Keratinocyte (primary cell): ENCODE measurements around the gene VRTN. TPM values are rescaled to one million over a fixed set of nuclear protein-coding genes. Genes with fewer than 3 reads are reported as not detected.

Experiments used
- DNase-seq: peaks from one replicate; pipeline ENCODE4 v3.0.0-alpha.2; 2011; ENCODE audit warnings: low read depth, missing footprints, low spot score
- FAIRE-seq: peaks from 2 replicates; lab custom pipeline; 2011; peaks lifted over from hg19 to GRCh38; lab: Jason Lieb, UNC
- H2AFZ ChIP-seq: 2 replicates; pipeline ENCODE4 v1.6.0; 2012; ENCODE audit warnings: low read length, control low read depth, inconsistent platforms; ENCODE audit not compliant: control insufficient read depth
- H3K27ac ChIP-seq: 2 replicates; pipeline ENCODE4 v1.5.1; 2011; ENCODE audit warnings: low read length; ENCODE audit not compliant: control insufficient read depth, insufficient read depth
- H3K27me3 ChIP-seq: 3 replicates; pipeline ENCODE4 v1.6.0; 2011; ENCODE audit warnings: low read length; ENCODE audit not compliant: control insufficient read depth, insufficient read depth; ENCODE audit errors: extremely low read depth
- H3K36me3 ChIP-seq, 2 experiments: 2 replicates in 1 of 2; 3 replicates in 1 of 2; pipeline ENCODE4 v1.5.1; 2011; ENCODE audit warnings: low read length in 2 of 2, mild to moderate bottlenecking in 1 of 2; ENCODE audit not compliant: control insufficient read depth in 2 of 2, insufficient read depth in 2 of 2; ENCODE audit errors: extremely low read depth in 1 of 2
- H3K4me1 ChIP-seq: 3 replicates; pipeline ENCODE4 v1.5.1; 2011; ENCODE audit warnings: low read length; ENCODE audit not compliant: control insufficient read depth, insufficient read depth; ENCODE audit errors: extremely low read depth
- H3K4me2 ChIP-seq: 3 replicates; pipeline ENCODE4 v1.6.0; 2011; ENCODE audit warnings: low read depth, low read length; ENCODE audit not compliant: control insufficient read depth, insufficient read depth; ENCODE audit errors: extremely low read depth
- H3K4me3 ChIP-seq, 3 experiments: fragments of 200-600 bp in 1 of 3; sonication (generic) in 1 of 3; 2 replicates in 2 of 3; 3 replicates in 1 of 3; pipeline ENCODE4 v1.5.1; 2011 to 2016; ENCODE audit warnings: low read length in 3 of 3, mild to moderate bottlenecking in 3 of 3, control low read depth in 2 of 3, inconsistent platforms in 1 of 3, low read depth in 1 of 3, mixed read lengths in 1 of 3, mixed run types in 1 of 3, moderate library complexity in 1 of 3; ENCODE audit not compliant: control insufficient read depth in 2 of 3, insufficient read depth in 2 of 3; ENCODE audit errors: extremely low read depth in 1 of 3
- H3K79me2 ChIP-seq: 2 replicates; pipeline ENCODE4 v1.6.0; 2012; ENCODE audit warnings: low read length; ENCODE audit not compliant: control insufficient read depth, insufficient read depth
- H3K9ac ChIP-seq: 3 replicates; pipeline ENCODE4 v1.6.0; 2011; ENCODE audit warnings: low read length; ENCODE audit not compliant: control insufficient read depth, insufficient read depth; ENCODE audit errors: extremely low read depth
- H3K9me1 ChIP-seq: 3 replicates; pipeline ENCODE4 v1.6.0; 2011; ENCODE audit warnings: low read length; ENCODE audit not compliant: control insufficient read depth, insufficient read depth; ENCODE audit errors: extremely low read depth
- H3K9me3 ChIP-seq: 2 replicates; pipeline ENCODE4 v1.5.1; 2012; ENCODE audit warnings: low read depth, low read length; ENCODE audit not compliant: control insufficient read depth
- H4K20me1 ChIP-seq: 3 replicates; pipeline ENCODE4 v1.6.0; 2011; ENCODE audit warnings: low read length; ENCODE audit not compliant: control insufficient read depth, insufficient read depth; ENCODE audit errors: extremely low read depth
- CTCF ChIP-seq, 3 experiments: IDR thresholded peaks in 1 of 3; conservative IDR thresholded peaks in 1 of 3; optimal IDR thresholded peaks in 1 of 3; 2 replicates in 2 of 3; 3 replicates in 1 of 3; pipeline versions ENCODE3 to v1.5.1; 2011; ENCODE audit warnings: low read length in 3 of 3, mild to moderate bottlenecking in 3 of 3, moderate library complexity in 2 of 3, control low read depth in 1 of 3, inconsistent platforms in 1 of 3; ENCODE audit not compliant: insufficient read depth in 2 of 3; ENCODE audit errors: extremely low read depth in 1 of 3
- EZH2 ChIP-seq: IDR thresholded peaks from one replicate; pipeline ENCODE4 v1.6.1; 2012; ENCODE audit warnings: inconsistent platforms, mild to moderate bottlenecking, low read length, moderate library complexity
- dilution Hi-C: fragments of 300-500 bp; cut with MboI; formaldehyde crosslinking; loops from one replicate; pipeline ENCODE4 v1.7.0; 2020; ENCODE audit warnings: low sequenced_read_pairs; ENCODE audit not compliant: extremely low pct_ligation_motif_present
- polyA plus RNA-seq, 5 experiments: library from polyadenylated mRNA; depleted of rRNA in 3 of 5; stranded (reverse) in 3 of 5; stranded (forward) in 1 of 5; unstranded in 1 of 5; fragments of >200 nt; gene quantifications; 1 replicate in 1 of 5; 2 replicates in 3 of 5; 3 replicates in 1 of 5; pipeline versions ENCODE4 v1.2.1 to v1.2.3, GENCODE V29; 2011 to 2012; ENCODE audit warnings: missing spikeins in 2 of 5, low read depth in 1 of 5, low replicate concordance in 1 of 5

VRTN gene
- polyA plus RNA-seq, 1 donor (not counting 4 experiments of a cell fraction or from before 2014, with no cell fraction given), result not detected

GRCh38 chr14:74313601-74314000 lies 34.7 kb upstream of the VRTN start:
- FAIRE-seq (no peak), DNase-seq (no peak)
- Histone ChIP-seq H4K20me1 (no peaks in the 10 kb centered on the region), H3K27me3 (no peaks in the 10 kb centered on the region), H2AFZ (no peak overlapping the region), H3K27ac (no peak overlapping the region), H3K36me3 (no peaks in the 10 kb centered on the region), H3K9ac (no peak overlapping the region), H3K9me3 (no peaks in the 10 kb centered on the region), H3K4me2 (no peak overlapping the region), H3K4me1 (no peaks in the 10 kb centered on the region), H3K79me2 (no peaks in the 10 kb centered on the region), H3K4me3 (no peak overlapping the region), H3K9me1 (no peaks in the 10 kb centered on the region)
- dilution Hi-C loops, result no loop called here
- TF ChIP-seq EZH2 (no peak), CTCF (optimal IDR thresholded peaks at IDR 0.05 in 1 of 3, IDR thresholded peaks at IDR 0.05 in 1 of 3, conservative IDR thresholded peaks at IDR 0.05 in 1 of 3; ENCODE audit: extremely low read depth in 1 of 3, insufficient read depth in 2 of 3, low read length in 3 of 3) (no peak)

GRCh38 chr14:74314576-74314975 lies 33.7 kb upstream of the VRTN start:
- Histone ChIP-seq H3K9me3 (no peaks in the 10 kb centered on the region), H4K20me1 (no peaks in the 10 kb centered on the region), H3K27me3 (no peaks in the 10 kb centered on the region), H3K9me1 (no peaks in the 10 kb centered on the region), H3K79me2 (no peaks in the 10 kb centered on the region), H3K4me3 (no peak overlapping the region), H3K9ac (no peak overlapping the region), H3K4me2 (no peak overlapping the region), H3K4me1 (no peaks in the 10 kb centered on the region), H3K27ac (no peak overlapping the region), H2AFZ (no peak overlapping the region), H3K36me3 (no peaks in the 10 kb centered on the region)
- TF ChIP-seq CTCF (optimal IDR thresholded peaks at IDR 0.05 in 1 of 3, IDR thresholded peaks at IDR 0.05 in 1 of 3, conservative IDR thresholded peaks at IDR 0.05 in 1 of 3; ENCODE audit: extremely low read depth in 1 of 3, insufficient read depth in 2 of 3, low read length in 3 of 3) (no peak), EZH2 (no peak)
- no peak for FAIRE-seq
- dilution Hi-C loops, result no loop called here
- no peak for DNase-seq
